ENCODE results near the gene MZT1.
"Not testable (repeated sequence)": the region's sequence is repeated elsewhere in the genome, so short reads cannot be mapped to it uniquely, and the experiment has no call there.

MZT1 gene, protein sequence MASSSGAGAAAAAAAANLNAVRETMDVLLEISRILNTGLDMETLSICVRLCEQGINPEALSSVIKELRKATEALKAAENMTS
- total RNA-seq = 15.4 reads per million, percentile 41 among the genes with 10 or more reads in this experiment

GRCh38 chr13:72727417-72728289 lies at the start of gene MZT1, which contains the start of gene BORA:
MZT1 (minus strand) TSS chr13:72727629; CDS start chr13:72727602, 27 bp downstream.
BORA (plus strand) TSS chr13:72727923; CDS start chr13:72728941, 1,018 bp downstream.
- DNase-seq = peak; percentile 92

- DNase-seq = no peak
These were observed 46.6 kb upstream of the MZT1 start for GRCh38 chr13:72774019-72774418.

DNA sequence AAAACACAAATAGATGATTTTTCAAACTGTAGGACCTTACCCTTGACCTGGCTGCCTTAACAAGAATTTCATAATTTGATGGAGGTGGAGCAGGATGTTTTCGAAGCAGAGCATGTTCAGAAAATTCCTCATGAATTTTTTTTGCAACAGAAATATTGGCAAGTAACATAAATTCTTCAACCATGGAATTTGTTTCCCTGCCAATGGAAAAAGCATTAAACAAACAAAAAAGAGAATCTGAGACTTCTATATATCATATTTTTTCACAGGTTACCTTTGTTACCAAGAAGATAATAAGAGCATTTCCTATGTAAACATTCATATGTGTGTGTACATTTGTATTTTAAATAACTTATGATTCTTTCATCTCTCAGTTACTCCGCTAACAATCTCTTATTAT lies 36.0 kb upstream of the MZT1 start:
- DNase-seq = no peak

GRCh38 chr13:72760189-72760588 lies 32.8 kb upstream of the MZT1 start:
- DNase-seq = no peak

DNA sequence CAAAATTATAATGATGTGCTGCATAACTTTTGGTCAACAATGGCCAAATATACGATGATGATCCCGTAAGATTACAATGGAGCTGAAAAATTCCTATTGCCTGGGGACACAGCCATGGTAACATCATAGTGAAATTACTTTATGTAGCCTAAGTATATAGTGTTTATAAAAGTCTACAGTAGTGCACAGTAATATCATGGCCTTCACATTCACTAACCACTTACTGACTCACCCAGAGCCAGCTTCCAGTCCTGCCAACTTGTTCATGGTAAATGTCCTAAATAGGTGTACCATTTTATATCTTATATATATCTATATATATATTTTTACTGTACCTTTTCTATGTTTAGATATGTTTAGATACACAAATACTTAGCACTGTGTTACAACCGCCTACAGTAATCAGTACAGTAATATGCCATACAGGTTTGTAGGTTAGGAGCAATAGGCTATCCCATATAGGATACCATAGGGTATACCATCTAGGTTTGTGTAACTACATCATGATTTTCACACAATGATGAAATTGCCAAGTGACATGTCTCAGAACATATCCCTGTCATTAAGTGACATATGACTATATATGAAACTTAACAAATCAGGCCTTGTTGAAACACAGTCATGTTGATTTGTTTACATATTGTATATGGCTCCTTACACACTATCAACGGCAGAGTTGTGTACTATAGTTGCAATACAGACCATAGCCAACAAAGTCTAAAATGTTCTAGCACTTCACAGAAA lies 30.5 kb upstream of the MZT1 start:
- no peak for DNase-seq

DNA sequence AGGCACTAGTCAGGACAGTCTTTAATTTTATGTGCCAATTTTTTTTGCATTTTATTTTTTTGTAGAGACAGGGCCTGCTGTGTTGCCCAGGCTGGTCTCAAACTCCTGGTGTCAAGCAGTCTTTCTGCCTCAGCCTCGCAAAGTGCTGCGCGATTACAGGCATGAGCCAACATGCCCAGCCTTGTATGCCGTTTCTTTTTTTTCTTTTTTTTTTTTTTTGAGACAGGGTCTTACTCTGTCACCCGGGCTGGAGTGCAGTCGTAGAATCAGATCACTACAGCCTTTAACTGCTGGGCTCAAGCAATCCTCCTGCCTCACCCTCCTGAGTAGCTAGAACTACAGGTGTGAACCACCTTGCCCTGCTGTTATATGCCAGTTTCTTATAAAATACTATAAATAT lies 26.7 kb upstream of the MZT1 start:
- DNase-seq = no peak

DNA sequence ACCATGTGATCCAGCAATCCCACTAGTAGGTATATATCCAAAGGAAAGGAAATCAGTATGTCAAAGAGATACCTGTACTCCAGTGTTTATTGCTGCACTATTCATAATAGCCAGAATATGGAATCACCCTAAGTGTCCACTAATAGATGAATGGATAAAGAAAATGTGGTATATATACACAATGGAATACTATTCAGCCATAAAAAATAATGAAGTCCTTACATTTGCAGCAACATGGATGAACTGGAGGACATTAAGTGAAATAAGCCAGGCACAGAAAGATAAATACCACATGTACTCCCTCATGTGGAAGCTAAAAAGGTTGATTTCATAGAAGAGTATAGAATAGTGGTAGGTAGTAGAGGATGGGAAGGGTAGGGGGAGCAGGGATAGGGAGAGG lies 23.8 kb upstream of the MZT1 start:
- no peak for DNase-seq

GRCh38 chr13:72745260-72745659 lies 17.8 kb upstream of the MZT1 start:
- DNase-seq = no peak

DNA sequence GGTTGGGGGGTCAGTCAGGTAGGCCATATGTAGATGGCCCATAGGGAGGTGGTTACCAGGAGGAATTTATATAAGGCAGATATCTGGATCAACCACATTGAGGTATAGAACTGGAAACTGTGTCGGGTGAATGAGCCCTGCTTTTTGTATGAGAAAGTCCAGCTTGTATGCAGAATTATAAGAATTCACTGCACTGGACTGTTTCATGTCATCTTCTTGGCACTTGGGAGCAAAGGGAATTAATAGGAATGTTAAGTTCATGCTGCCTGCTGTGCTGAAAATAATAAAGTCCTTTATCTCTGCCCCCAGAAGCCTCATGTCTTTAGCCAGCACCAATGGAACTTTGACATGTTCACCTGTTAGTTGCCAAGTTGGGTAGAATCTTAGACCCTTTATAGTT lies 12.6 kb upstream of the MZT1 start:
- no peak for DNase-seq

DNA sequence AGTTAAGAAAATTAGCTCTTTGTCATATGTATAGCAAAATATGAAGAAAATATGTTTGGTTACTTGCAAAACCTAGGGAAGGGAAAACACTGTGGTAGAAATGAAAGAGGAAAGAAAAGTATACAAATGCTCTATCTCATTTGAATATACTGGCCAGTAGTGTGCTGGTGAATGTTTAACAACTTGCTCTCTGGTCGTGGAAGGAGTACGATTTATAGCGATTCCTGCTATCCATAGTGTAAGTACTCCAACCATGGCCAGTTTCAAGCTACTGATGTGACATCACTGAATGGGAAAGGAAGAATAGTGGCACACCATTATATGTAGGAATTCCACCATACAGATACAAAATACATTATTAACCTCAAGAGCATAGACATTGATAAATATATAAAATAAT lies 9.6 kb upstream of the MZT1 start:
- no peak for DNase-seq

DNA sequence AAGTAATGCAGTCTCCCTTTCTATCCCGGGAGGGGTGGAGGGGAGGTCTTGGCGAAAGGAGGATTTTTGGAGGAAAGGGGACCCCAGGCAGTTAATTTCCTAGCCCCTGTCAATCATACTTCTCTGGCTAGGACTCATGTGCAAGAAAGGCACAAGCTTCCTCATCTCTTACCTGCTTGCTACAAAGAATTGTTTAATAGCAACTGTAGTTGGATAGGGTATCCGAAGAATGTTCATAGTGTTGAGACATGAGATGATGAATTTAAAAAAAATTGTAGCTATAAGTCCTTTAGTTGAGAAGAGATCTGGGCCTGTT lies 819 bp upstream of the MZT1 start:
- DNase-seq = no peak

GRCh38 chr13:72726726-72727416 lies 558 bp downstream of the MZT1 start:
- peak; percentile 32 for DNase-seq

DNA sequence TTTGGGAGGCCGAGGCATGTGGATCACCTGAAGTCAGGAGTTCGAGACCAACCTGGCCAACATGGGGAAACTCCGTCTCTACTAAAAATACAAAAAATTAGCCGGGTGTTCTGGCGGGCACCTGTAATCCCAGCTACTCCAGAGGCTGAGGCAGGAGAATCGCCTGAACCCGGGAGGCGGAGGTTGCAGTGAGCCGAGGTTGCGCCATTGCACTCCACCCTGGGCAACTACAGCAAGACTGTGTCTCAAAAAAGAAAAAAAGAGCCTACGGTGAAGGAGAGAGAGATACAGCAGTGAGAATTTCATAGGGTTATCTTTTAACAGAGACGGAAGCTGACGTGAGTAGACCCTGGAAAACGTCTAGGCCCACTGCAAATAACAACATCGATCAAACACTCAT lies 1.2 kb downstream of the MZT1 start:
- not testable (repeated sequence) for DNase-seq

DNA sequence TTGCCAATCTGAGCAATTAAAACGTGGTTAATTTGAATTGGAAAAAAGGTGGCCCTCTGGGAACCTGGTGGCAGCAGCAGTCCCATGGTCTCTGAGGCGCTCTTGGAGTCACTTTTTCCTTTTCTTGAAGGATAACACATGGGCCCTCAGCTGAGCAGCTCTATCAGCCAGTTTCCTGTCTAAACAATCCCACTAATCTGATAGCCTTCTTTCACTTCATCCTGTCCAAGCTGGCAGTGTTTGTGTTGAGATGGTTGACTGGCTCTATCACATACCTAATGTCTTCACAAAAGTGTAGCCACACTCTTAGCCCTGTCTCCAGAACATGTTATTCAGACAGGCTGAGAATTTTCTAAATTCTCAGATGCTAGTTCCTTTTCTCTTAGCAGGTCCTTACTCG lies 10.7 kb downstream of the MZT1 start:
- no peak for DNase-seq

- DNase-seq = no peak
These were observed 26.9 kb downstream of the MZT1 start for GRCh38 chr13:72700509-72700908.

- no peak for DNase-seq
These were observed 29.3 kb downstream of the MZT1 start for GRCh38 chr13:72698164-72698563.

DNA sequence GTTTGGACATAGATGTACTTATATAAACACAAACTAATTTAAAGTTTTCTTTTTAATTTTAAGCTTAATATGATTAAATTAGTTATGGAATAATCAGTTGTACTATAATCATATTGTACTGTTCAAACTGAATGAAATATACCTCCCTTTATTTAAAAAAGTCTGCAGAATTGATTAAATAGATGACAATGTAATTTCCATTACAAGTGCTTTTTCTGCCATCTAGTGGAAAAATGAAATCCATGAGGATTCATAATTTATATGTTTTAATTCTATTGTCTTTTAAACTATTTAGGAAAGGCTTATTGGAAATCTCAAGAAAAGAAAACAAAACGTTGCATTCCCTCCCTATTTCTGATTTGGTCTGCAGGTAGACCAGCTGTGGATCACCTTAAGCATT lies 30.9 kb downstream of the MZT1 start:
- no peak for DNase-seq

DNA sequence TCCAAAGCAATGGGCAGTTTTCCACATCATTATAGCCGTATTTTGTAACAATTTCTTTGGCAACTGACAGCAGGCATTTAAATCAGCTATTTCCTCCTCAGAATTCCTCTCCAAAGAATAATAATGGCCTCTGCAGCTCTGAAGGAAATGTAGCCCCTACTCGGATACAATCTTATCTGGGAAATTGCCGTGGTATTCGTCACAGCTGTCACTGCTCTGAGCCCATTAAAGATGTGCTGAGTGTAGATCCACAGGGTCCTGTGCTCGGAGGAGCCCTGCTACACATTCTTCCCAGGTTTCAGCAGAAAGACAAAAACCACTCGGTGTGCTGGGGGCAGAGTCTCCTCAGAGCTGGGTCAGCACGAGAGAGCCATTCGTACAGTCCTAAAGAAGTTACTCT lies 33.1 kb downstream of the MZT1 start:
- DNase-seq = no peak

GRCh38 chr13:72693832-72694231 lies 33.6 kb downstream of the MZT1 start:
- DNase-seq = no peak

GRCh38 chr13:72692884-72693514 lies 34.4 kb downstream of the MZT1 start:
- no peak for DNase-seq

- no peak for DNase-seq
These were observed 38.2 kb downstream of the MZT1 start for GRCh38 chr13:72689181-72689696.

DNA sequence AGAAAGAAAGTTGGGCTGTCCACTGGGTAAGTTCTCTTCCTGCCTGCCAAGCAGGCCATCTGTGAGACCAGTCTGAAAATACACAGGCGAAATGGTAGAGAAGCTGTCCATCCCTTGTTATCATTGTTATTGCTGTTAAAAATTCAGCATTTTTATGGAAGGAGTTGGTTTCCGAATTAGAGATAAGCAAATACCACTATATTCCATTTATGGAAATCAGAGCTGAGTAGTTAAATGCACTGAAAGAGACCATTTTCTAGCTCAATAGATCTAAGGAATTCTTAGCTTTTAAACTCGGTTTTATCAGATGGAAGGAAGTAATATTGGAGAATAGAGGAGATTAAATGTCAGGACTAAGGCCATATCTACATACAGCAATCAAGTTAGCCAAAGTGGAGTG lies 40.7 kb downstream of the MZT1 start:
- DNase-seq = no peak

- DNase-seq = no peak
These were observed 47.1 kb downstream of the MZT1 start for GRCh38 chr13:72680353-72680752.
